HEK293T (cell line): ENCODE results near the gene FMOD.

Source experiments
- ARNT ChIP-seq: fragments of 450-650 bp; IDR thresholded peaks from 2 replicates; pipeline ENCODE4 v1.6.1; 2017; ENCODE audit warnings: mild to moderate bottlenecking
- ELF4 ChIP-seq: fragments of 450-650 bp; IDR thresholded peaks from 2 replicates; pipeline ENCODE4 v1.6.1; 2017; ENCODE audit warnings: antibody characterized with exemption
- FOXK2 ChIP-seq: fragments of 450-650 bp; IDR thresholded peaks from 2 replicates; pipeline ENCODE4 v1.6.1; 2016; ENCODE audit warnings: mild to moderate bottlenecking
- FOXM1 ChIP-seq: fragments of 450-650 bp; IDR thresholded peaks from 2 replicates; pipeline ENCODE4 v1.6.1; 2017; ENCODE audit warnings: mild to moderate bottlenecking, borderline replicate concordance
- HDGF ChIP-seq: fragments of 450-650 bp; IDR thresholded peaks from 2 replicates; pipeline ENCODE4 v1.6.1; 2017; ENCODE audit warnings: antibody characterized with exemption, borderline replicate concordance
- L3MBTL2 ChIP-seq: fragments of 450-650 bp; conservative IDR thresholded peaks from 2 replicates; pipeline ENCODE4 v1.6.1; 2016; ENCODE audit warnings: mild to moderate bottlenecking
- LEF1 ChIP-seq: fragments of 450-650 bp; IDR thresholded peaks from 2 replicates; pipeline ENCODE4 v1.6.1; 2017; ENCODE audit warnings: mild to moderate bottlenecking, borderline replicate concordance
- SP1 ChIP-seq: fragments of 450-650 bp; IDR thresholded peaks from 2 replicates; pipeline ENCODE4 v1.6.1; 2017
- ZNF384 ChIP-seq: fragments of 450-650 bp; IDR thresholded peaks from 2 replicates; pipeline ENCODE4 v1.6.1; 2016

GRCh38 chr1:203302456-203302855, 48.5 kb downstream of the FMOD start:
- TF ChIP-seq ZNF384, result no peak
- no peak for TF ChIP-seq FOXM1
- no peak for TF ChIP-seq FOXK2
- TF ChIP-seq L3MBTL2, result no peak
- no peak for TF ChIP-seq ELF4
- TF ChIP-seq HDGF, result no peak
- TF ChIP-seq ARNT, result no peak
- TF ChIP-seq SP1, result no peak
- TF ChIP-seq LEF1, result no peak
